Ureter (tissue), 1 donor: ENCODE data around the gene DCAF12. TPM values are rescaled to one million over a fixed set of nuclear protein-coding genes. Genes with fewer than 3 reads are reported as not detected.
"Not testable (repeated sequence)": the region's sequence is repeated elsewhere in the genome, so short reads cannot be mapped to it uniquely, and the experiment has no call there.

Experiments used
- DNase-seq: peaks from one replicate; pipeline ENCODE4 v3.0.0-alpha.2; 2020; ENCODE audit warnings: low spot score
- total RNA-seq: library from RNA; stranded (reverse); gene quantifications from one replicate; pipeline ENCODE4 v1.2.4, GENCODE V29; 2023
- donor health status: DM: yes; HTN: yes; CAD: no.

Gene DCAF12
- total RNA-seq, 1 donor from 2014 or later: 31.6 TPM

GRCh38 chr9:34069831-34070230 is 56.7 kb downstream of the DCAF12 start:
- no peak for DNase-seq

- no peak for DNase-seq
Observed at GRCh38 chr9:34065541-34065940, 61.0 kb downstream of the DCAF12 start.

GRCh38 chr9:34059954-34060353 is 66.5 kb downstream of the DCAF12 start:
- DNase-seq: no peak

- DNase-seq: no peak
Observed at GRCh38 chr9:34059281-34059680, 67.2 kb downstream of the DCAF12 start.

GRCh38 chr9:34049630-34050384 is 76.7 kb downstream of the DCAF12 start:
- DNase-seq: no peak

GRCh38 chr9:34048727-34049629 is 77.5 kb downstream of the DCAF12 start, which contains the start of gene UBAP2:
Gene UBAP2 (minus strand): TSS chr9:34048887. CDS start chr9:34017148, 31,739 bp downstream.
- DNase-seq: peak; percentile 97

- peak; percentile 54 for DNase-seq
Observed at GRCh38 chr9:34047864-34048726, 78.4 kb downstream of the DCAF12 start.

- DNase-seq: no peak
Observed at GRCh38 chr9:34046784-34047379, 79.6 kb downstream of the DCAF12 start.

GRCh38 chr9:34045903-34046302 is 80.6 kb downstream of the DCAF12 start:
- no peak for DNase-seq

- DNase-seq: not testable (repeated sequence)
Observed at GRCh38 chr9:34042074-34042473, 84.4 kb downstream of the DCAF12 start.

GRCh38 chr9:34038851-34039250 is 87.6 kb downstream of the DCAF12 start:
- DNase-seq: not testable (repeated sequence)

GRCh38 chr9:34037626-34038025 is 88.9 kb downstream of the DCAF12 start:
- DNase-seq: no peak

GRCh38 chr9:34036625-34037024 is 89.9 kb downstream of the DCAF12 start:
- no peak for DNase-seq

Other genes with a start within 250 kb of the DCAF12 start
- 54.6 TPM for gene UBAP2, start 77.8 kb downstream of the DCAF12 start, total RNA-seq
- gene UBAP1, start 52.3 kb upstream of the DCAF12 start, total RNA-seq: 47.0 TPM
- 0.94 TPM for gene KIF24, start 202.6 kb upstream of the DCAF12 start, total RNA-seq
- gene NUDT2, start 202.9 kb upstream of the DCAF12 start, total RNA-seq: 18.7 TPM